Measurements from ENCODE around the gene CNTROB.

CNTROB gene

DNA sequence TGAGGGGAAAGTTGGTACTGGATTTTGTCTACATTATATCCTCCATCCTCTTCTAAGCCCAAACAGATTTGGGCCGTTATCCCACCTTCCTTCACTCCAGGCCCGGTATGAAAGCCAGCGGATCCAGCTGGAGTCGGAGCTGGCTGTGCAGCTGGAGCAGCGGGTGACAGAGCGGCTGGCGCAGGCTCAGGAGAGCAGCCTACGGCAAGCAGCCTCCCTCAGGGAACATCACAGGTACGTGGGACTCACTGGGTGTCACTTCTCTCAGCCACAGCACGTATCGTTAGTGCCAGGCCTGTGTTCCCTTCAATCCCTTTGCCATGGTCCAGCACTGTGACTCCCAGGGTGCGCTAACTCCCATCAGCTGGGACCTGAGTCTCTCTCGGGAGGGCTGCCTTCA lies 11.3 kb downstream of the CNTROB start:
- TF ChIP-seq, protein P1, sequence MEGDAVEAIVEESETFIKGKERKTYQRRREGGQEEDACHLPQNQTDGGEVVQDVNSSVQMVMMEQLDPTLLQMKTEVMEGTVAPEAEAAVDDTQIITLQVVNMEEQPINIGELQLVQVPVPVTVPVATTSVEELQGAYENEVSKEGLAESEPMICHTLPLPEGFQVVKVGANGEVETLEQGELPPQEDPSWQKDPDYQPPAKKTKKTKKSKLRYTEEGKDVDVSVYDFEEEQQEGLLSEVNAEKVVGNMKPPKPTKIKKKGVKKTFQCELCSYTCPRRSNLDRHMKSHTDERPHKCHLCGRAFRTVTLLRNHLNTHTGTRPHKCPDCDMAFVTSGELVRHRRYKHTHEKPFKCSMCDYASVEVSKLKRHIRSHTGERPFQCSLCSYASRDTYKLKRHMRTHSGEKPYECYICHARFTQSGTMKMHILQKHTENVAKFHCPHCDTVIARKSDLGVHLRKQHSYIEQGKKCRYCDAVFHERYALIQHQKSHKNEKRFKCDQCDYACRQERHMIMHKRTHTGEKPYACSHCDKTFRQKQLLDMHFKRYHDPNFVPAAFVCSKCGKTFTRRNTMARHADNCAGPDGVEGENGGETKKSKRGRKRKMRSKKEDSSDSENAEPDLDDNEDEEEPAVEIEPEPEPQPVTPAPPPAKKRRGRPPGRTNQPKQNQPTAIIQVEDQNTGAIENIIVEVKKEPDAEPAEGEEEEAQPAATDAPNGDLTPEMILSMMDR (conservative IDR thresholded peaks at IDR 0.05; ENCODE audit: low read depth, low read length) = no peak
- no peak overlapping the region for H2AFZ ChIP-seq (ENCODE audit: low read depth)
- H3K36me3 ChIP-seq (ENCODE audit: insufficient read depth) = no peaks in the 10 kb centered on the region

DNA sequence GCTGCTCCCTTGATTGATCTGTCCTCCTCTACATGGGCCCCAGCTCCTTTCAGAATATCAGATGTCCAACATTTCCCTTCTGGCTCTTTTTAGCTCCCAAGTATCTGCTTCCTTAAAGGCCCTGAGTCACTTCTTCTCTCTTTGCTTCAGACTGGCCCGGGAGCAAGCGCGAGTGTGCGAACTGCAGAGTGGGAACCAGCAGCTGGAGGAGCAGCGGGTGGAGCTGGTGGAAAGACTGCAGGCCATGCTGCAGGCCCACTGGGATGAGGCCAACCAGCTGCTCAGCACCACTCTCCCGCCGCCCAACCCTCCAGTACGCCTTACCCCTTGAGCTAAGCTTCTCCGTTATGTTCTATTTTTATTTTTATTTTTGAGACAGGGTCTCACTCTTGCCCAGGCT lies 12.3 kb downstream of the CNTROB start:
- no peak overlapping the region for H3K4me2 ChIP-seq
- TF ChIP-seq, protein P1 (conservative IDR thresholded peaks at IDR 0.05; ENCODE audit: low read depth, low read length) = no peak
- H2AFZ ChIP-seq (ENCODE audit: low read depth) = no peak overlapping the region
- no peaks in the 10 kb centered on the region for H3K36me3 ChIP-seq (ENCODE audit: insufficient read depth)
- H4K20me1 ChIP-seq (ENCODE audit: insufficient read depth) = no peaks in the 10 kb centered on the region
- H3K27me3 ChIP-seq (ENCODE audit: insufficient read depth, low read depth) = no peaks in the 10 kb centered on the region
- H3K9ac ChIP-seq = no peak overlapping the region
- no peak overlapping the region for H3K27ac ChIP-seq
- H3K4me1 ChIP-seq (ENCODE audit: low read depth, poor library complexity, severe bottlenecking) = no peaks in the 10 kb centered on the region
- no peaks in the 10 kb centered on the region for H3K79me2 ChIP-seq (ENCODE audit: insufficient read depth, low read depth)
- H3K4me3 ChIP-seq (IDR thresholded peaks at IDR 0.05; ENCODE audit: insufficient read depth, low read depth, low read length) = no peak overlapping the region

More for the DNA sequence above, 11.3 kb downstream of the CNTROB start:
- Histone ChIP-seq H3K27ac (no peak overlapping the region), H3K27me3 (ENCODE audit: insufficient read depth, low read depth) (no peaks in the 10 kb centered on the region), H3K79me2 (ENCODE audit: insufficient read depth, low read depth) (no peaks in the 10 kb centered on the region), H3K4me2 (no peak overlapping the region), H4K20me1 (ENCODE audit: insufficient read depth) (no peaks in the 10 kb centered on the region), H3K9ac (no peak overlapping the region), H3K4me3 (IDR thresholded peaks at IDR 0.05; ENCODE audit: insufficient read depth, low read depth, low read length) (no peak overlapping the region), H3K4me1 (ENCODE audit: low read depth, poor library complexity, severe bottlenecking) (no peaks in the 10 kb centered on the region)

DNA sequence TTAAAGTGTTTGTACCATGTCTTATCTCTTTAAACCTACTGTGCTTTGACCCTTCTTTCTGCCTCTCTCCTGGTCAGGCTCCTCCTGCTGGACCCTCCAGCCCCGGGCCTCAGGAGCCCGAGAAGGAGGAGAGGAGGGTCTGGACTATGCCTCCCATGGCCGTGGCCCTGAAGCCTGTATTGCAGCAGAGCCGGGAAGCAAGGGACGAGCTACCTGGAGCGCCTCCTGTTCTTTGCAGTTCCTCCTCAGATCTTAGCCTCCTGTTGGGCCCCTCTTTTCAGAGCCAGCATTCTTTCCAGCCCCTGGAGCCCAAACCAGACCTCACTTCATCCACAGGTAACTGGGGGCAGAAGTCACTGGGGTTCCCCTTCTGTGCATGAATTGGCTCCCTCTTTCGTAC lies 13.6 kb downstream of the CNTROB start:
- H3K4me2 ChIP-seq = no peak overlapping the region
- H3K36me3 ChIP-seq (ENCODE audit: insufficient read depth) = no peaks in the 10 kb centered on the region
- no peak overlapping the region for H2AFZ ChIP-seq (ENCODE audit: low read depth)
- no peak overlapping the region for H3K9ac ChIP-seq
- H3K4me1 ChIP-seq (ENCODE audit: low read depth, poor library complexity, severe bottlenecking) = no peaks in the 10 kb centered on the region
- TF ChIP-seq, protein P1 (conservative IDR thresholded peaks at IDR 0.05; ENCODE audit: low read depth, low read length) = no peak
- H3K4me3 ChIP-seq (IDR thresholded peaks at IDR 0.05; ENCODE audit: insufficient read depth, low read depth, low read length) = no peak overlapping the region
- H4K20me1 ChIP-seq (ENCODE audit: insufficient read depth) = no peaks in the 10 kb centered on the region
- no peaks in the 10 kb centered on the region for H3K27me3 ChIP-seq (ENCODE audit: insufficient read depth, low read depth)
- no peaks in the 10 kb centered on the region for H3K79me2 ChIP-seq (ENCODE audit: insufficient read depth, low read depth)
- no peak overlapping the region for H3K27ac ChIP-seq

DNA sequence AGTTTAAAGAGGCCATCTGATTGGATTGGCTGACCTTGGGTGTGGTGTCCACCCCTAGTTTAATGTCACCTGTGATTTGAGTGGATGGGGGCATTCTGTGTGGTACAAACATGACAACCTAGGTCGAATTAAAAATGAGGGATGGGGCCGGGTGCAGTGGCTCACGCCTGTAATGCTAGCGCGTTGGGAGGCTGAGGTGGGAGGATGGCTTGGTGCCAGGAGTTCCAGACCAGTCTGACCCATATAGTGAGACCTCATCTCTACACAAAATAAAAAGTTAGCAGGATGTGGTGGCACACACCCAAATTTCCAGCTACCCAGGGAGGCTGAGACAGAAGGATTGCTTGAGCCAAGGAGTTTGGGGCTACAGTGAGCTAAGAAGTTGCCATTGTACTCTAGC lies 14.4 kb downstream of the CNTROB start:
- H3K4me1 ChIP-seq (ENCODE audit: low read depth, poor library complexity, severe bottlenecking) = peaks cover 3% of the 10 kb centered on the region
- no peaks in the 10 kb centered on the region for H3K27me3 ChIP-seq (ENCODE audit: insufficient read depth, low read depth)
- H4K20me1 ChIP-seq (ENCODE audit: insufficient read depth) = no peaks in the 10 kb centered on the region
- no peak overlapping the region for H3K9ac ChIP-seq
- H3K4me2 ChIP-seq = no peak overlapping the region
- no peak overlapping the region for H3K4me3 ChIP-seq (IDR thresholded peaks at IDR 0.05; ENCODE audit: insufficient read depth, low read depth, low read length)
- no peaks in the 10 kb centered on the region for H3K79me2 ChIP-seq (ENCODE audit: insufficient read depth, low read depth)
- TF ChIP-seq, protein P1 (conservative IDR thresholded peaks at IDR 0.05; ENCODE audit: low read depth, low read length) = no peak
- no peak overlapping the region for H3K27ac ChIP-seq
- no peak overlapping the region for H2AFZ ChIP-seq (ENCODE audit: low read depth)
- H3K36me3 ChIP-seq (ENCODE audit: insufficient read depth) = no peaks in the 10 kb centered on the region

All from KMS-11 (cell line).